ENCODE measurements around the gene TMEM256.

- TF ChIP-seq CTCF (IDR thresholded peaks at IDR 0.05) (no peak), POLR2AphosphoS5 (IDR thresholded peaks at IDR 0.05) (no peak), EP300 (IDR thresholded peaks at IDR 0.05) (no peak)
These were observed 32.0 kb upstream of the TMEM256 start for GRCh38 chr17:7435676-7436555.
